HFFc6 (cell line): Measurements from ENCODE around the gene THTPA. TPM values are rescaled to one million over a fixed set of nuclear protein-coding genes. Genes with fewer than 3 reads are reported as not detected.

Experiments used
- DNase-seq: peaks from one replicate; pipeline ENCODE4 v3.0.0-alpha.2; 2018
- H3K27ac Mint-ChIP-seq: 2 replicates; pipeline ENCODE4 v1.8.0; 2020; ENCODE audit warnings: mild to moderate bottlenecking, mixed read lengths
- H3K27me3 Mint-ChIP-seq: 2 replicates; pipeline ENCODE4 v1.8.0; 2021; ENCODE audit warnings: mild to moderate bottlenecking, moderate library complexity, mixed read lengths; ENCODE audit not compliant: insufficient read depth
- H3K36me3 Mint-ChIP-seq: 2 replicates; pipeline ENCODE4 v1.8.0; 2021; ENCODE audit warnings: low read depth, mixed read lengths
- H3K4me1 Mint-ChIP-seq: 2 replicates; pipeline ENCODE4 v1.8.0; 2020; ENCODE audit warnings: low read depth, mixed read lengths
- H3K4me3 Mint-ChIP-seq: 2 replicates; pipeline ENCODE4 v1.8.0; 2020; ENCODE audit warnings: mild to moderate bottlenecking, moderate library complexity, mixed read lengths
- H3K9me3 Mint-ChIP-seq: 2 replicates; pipeline ENCODE4 v1.8.0; 2020; ENCODE audit warnings: mild to moderate bottlenecking, mixed read lengths
- CTCF ChIP-seq: fragments of 200-600 bp; sonication (generic); IDR thresholded peaks from 2 replicates; pipeline ENCODE4 v1.5.0; 2021; ENCODE audit warnings: antibody characterized with exemption, mild to moderate bottlenecking
- long read RNA-seq: library from polyadenylated mRNA; unstranded; transcript quantifications from one replicate; pipeline ENCODE4 v2.0.0, GENCODE V29; 2019
- total RNA-seq, 6 experiments: library from RNA; stranded (reverse); fragmentation: NEBNext Ultra II Directional; extraction: Animal tissue kit (Norgen Biotek cat#: 25700); gene quantifications; 2 replicates in 1 of 6; 3 replicates in 5 of 6; pipeline ENCODE4 v1.2.3, GENCODE V29; 2021

The THTPA gene
- total RNA-seq: 10 to 100 TPM; 10.4 to 14.1 (median 11.0) TPM
- long read RNA-seq, transcript THTPA-201 (2 exons, 2,860 nt): major isoform, 15 of 21 reads
- long read RNA-seq, partial matches to known transcripts: 0 of 21 reads
- long read RNA-seq, other reads (novel, unspliced or antisense): 0 of 21 reads

GRCh38 chr14:23555882-23556699, at the start of gene THTPA:
Gene THTPA, plus strand, starts transcription at chr14:23556271. Its CDS starts 487 bp downstream, at chr14:23556758.
- peak; percentile 86 for DNase-seq
- H3K27me3 Mint-ChIP-seq: peaks cover 2% of the 10 kb centered on the region; the same call in 1 of the 2 replicates
- H3K4me3 Mint-ChIP-seq: peak within 1 kb of the TSS; percentile 99
- H3K9me3 Mint-ChIP-seq: no peaks in the 10 kb centered on the region
- peaks cover 30% of the 10 kb centered on the region for H3K4me1 Mint-ChIP-seq
- TF ChIP-seq CTCF: no peak
- peaks cover 4% of the 10 kb centered on the region; the same call in 1 of the 2 replicates for H3K36me3 Mint-ChIP-seq
- H3K27ac Mint-ChIP-seq: peak within 1 kb of the TSS; percentile 95

GRCh38 chr14:23512156-23512555, 43.9 kb upstream of the THTPA start:
- no peak overlapping the region for H3K27ac Mint-ChIP-seq

GRCh38 chr14:23513005-23513817, 42.9 kb upstream of the THTPA start:
- Mint-ChIP-seq H3K4me3 (no peak overlapping the region), H3K4me1 (no peaks in the 10 kb centered on the region), H3K27ac (no peak overlapping the region), H3K27me3 (no peaks in the 10 kb centered on the region; the same call in none of the 2 replicates), H3K9me3 (no peaks in the 10 kb centered on the region), H3K36me3 (no peaks in the 10 kb centered on the region)
- no peak for TF ChIP-seq CTCF
- no peak for DNase-seq

More at GRCh38 chr14:23512156-23512555, 43.9 kb upstream of the THTPA start:
- no peaks in the 10 kb centered on the region for H3K36me3 Mint-ChIP-seq
- H3K4me3 Mint-ChIP-seq: no peak overlapping the region
- H3K4me1 Mint-ChIP-seq: no peaks in the 10 kb centered on the region
- DNase-seq: no peak
- H3K9me3 Mint-ChIP-seq: no peaks in the 10 kb centered on the region
- TF ChIP-seq CTCF: no peak
- no peaks in the 10 kb centered on the region; the same call in none of the 2 replicates for H3K27me3 Mint-ChIP-seq

- H3K4me3 Mint-ChIP-seq: no peak overlapping the region
- no peaks in the 10 kb centered on the region; the same call in none of the 2 replicates for H3K27me3 Mint-ChIP-seq
- no peak for DNase-seq
- H3K27ac Mint-ChIP-seq: no peak overlapping the region
- no peaks in the 10 kb centered on the region for H3K9me3 Mint-ChIP-seq
- H3K4me1 Mint-ChIP-seq: no peaks in the 10 kb centered on the region
- no peaks in the 10 kb centered on the region for H3K36me3 Mint-ChIP-seq
- TF ChIP-seq CTCF: no peak
Observed at GRCh38 chr14:23513818-23514643, 42.0 kb upstream of the THTPA start.

- Mint-ChIP-seq H3K4me1 (no peaks in the 10 kb centered on the region), H3K4me3 (no peak overlapping the region), H3K9me3 (no peaks in the 10 kb centered on the region), H3K36me3 (no peaks in the 10 kb centered on the region), H3K27ac (no peak overlapping the region), H3K27me3 (peaks cover under 1% of the 10 kb centered on the region)
- no peak for TF ChIP-seq CTCF
- DNase-seq: no peak
Observed at GRCh38 chr14:23514644-23514957, 41.5 kb upstream of the THTPA start.
